Testis (tissue), 2 donors: Measurements from ENCODE around the gene CMTM6.
"Not testable (repeated sequence)": the region's sequence is repeated elsewhere in the genome, so short reads cannot be mapped to it uniquely, and the experiment has no call there.

Experiments used
- POLR2A ChIP-seq: fragments of 450-650 bp; IDR thresholded peaks from one replicate; pipeline ENCODE4 v1.6.1; 2017; ENCODE audit warnings: antibody characterized with exemption, mild to moderate bottlenecking, moderate library complexity
- TF ChIP-seq, protein P1 (sequence below), 3 experiments: fragments of 450-650 bp in 2 of 3; fragments of 200-600 bp in 1 of 3; sonication (generic) in 1 of 3; IDR thresholded peaks; one replicate each; pipeline ENCODE4 v1.5.1; 2016 to 2019; ENCODE audit warnings: antibody characterized with exemption in 3 of 3, mild to moderate bottlenecking in 2 of 3, moderate library complexity in 1 of 3

DNA sequence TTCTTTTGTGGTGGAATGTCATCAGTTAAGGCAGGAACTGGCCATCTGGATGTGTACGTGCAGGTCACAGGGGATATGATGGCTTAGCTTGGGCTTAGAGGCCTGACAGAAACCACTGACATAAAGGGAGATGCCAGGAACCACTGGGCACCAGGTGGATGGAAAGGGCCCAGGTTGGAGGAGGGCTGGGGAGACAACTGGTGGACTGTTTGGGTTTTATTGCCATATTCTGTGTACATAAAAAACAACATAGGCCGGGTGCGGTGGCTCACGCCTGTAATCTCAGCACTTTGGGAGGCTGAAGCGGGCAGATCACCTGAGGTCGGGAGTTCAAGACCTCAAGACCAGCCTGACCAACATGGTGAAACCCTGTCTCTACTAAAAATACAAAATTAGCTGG is 35.8 kb downstream of the CMTM6 start:
- TF ChIP-seq, protein P1, sequence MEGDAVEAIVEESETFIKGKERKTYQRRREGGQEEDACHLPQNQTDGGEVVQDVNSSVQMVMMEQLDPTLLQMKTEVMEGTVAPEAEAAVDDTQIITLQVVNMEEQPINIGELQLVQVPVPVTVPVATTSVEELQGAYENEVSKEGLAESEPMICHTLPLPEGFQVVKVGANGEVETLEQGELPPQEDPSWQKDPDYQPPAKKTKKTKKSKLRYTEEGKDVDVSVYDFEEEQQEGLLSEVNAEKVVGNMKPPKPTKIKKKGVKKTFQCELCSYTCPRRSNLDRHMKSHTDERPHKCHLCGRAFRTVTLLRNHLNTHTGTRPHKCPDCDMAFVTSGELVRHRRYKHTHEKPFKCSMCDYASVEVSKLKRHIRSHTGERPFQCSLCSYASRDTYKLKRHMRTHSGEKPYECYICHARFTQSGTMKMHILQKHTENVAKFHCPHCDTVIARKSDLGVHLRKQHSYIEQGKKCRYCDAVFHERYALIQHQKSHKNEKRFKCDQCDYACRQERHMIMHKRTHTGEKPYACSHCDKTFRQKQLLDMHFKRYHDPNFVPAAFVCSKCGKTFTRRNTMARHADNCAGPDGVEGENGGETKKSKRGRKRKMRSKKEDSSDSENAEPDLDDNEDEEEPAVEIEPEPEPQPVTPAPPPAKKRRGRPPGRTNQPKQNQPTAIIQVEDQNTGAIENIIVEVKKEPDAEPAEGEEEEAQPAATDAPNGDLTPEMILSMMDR (IDR thresholded peaks at IDR 0.05), result not testable (repeated sequence)
- not testable (repeated sequence) for TF ChIP-seq POLR2A
